ENCODE data around the gene ZBTB18.

- TF ChIP-seq, protein P1, sequence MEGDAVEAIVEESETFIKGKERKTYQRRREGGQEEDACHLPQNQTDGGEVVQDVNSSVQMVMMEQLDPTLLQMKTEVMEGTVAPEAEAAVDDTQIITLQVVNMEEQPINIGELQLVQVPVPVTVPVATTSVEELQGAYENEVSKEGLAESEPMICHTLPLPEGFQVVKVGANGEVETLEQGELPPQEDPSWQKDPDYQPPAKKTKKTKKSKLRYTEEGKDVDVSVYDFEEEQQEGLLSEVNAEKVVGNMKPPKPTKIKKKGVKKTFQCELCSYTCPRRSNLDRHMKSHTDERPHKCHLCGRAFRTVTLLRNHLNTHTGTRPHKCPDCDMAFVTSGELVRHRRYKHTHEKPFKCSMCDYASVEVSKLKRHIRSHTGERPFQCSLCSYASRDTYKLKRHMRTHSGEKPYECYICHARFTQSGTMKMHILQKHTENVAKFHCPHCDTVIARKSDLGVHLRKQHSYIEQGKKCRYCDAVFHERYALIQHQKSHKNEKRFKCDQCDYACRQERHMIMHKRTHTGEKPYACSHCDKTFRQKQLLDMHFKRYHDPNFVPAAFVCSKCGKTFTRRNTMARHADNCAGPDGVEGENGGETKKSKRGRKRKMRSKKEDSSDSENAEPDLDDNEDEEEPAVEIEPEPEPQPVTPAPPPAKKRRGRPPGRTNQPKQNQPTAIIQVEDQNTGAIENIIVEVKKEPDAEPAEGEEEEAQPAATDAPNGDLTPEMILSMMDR (IDR thresholded peaks at IDR 0.05): no peak
- no peak for TF ChIP-seq POLR2A (IDR thresholded peaks at IDR 0.05)
Measured at GRCh38 chr1:244057474-244058385, 6.6 kb downstream of the ZBTB18 start.
